Transverse colon (tissue), 4 donors: ENCODE measurements around the gene FRYL. TPM values are rescaled to one million over a fixed set of nuclear protein-coding genes. Genes with fewer than 3 reads are reported as not detected.

Experiments
- DNase-seq: peaks from one replicate; pipeline ENCODE4 v3.0.0-alpha.2; 2019
- H3K27ac ChIP-seq, 4 donors: fragments of 200-600 bp; sonication (generic); 2 replicates each; pipeline ENCODE4 v1.5.1; 2016 to 2018; ENCODE audit warnings: inconsistent platforms in 4 of 4
- H3K27me3 ChIP-seq: fragments of 200-600 bp; sonication (generic); 2 replicates; pipeline ENCODE4 v1.5.1; 2017; ENCODE audit warnings: inconsistent platforms
- H3K36me3 ChIP-seq, 4 donors: fragments of 200-600 bp; sonication (generic); 2 replicates each; pipeline ENCODE4 v1.5.1; 2017 to 2019; ENCODE audit warnings: inconsistent platforms in 4 of 4
- H3K4me1 ChIP-seq, 4 donors: fragments of 200-600 bp; sonication (generic); 2 replicates each; pipeline ENCODE4 v1.5.1; 2017 to 2020; ENCODE audit warnings: inconsistent platforms in 4 of 4
- H3K4me3 ChIP-seq, 4 donors: fragments of 200-600 bp; sonication (generic); 1 replicate in 1 of 4; 2 replicates in 3 of 4; pipeline versions ENCODE4 v1.5.1 to v1.6.1; 2017 to 2019; ENCODE audit warnings: inconsistent platforms in 4 of 4
- H3K9me3 ChIP-seq, 2 donors: fragments of 200-600 bp; sonication (generic); 2 replicates each; pipeline ENCODE4 v1.5.1; 2017 to 2019; ENCODE audit warnings: inconsistent platforms in 2 of 2
- EP300 ChIP-seq: sonication (generic); formaldehyde crosslinking; IDR thresholded peaks from one replicate; pipeline ENCODE4 v1.6.1; 2017; ENCODE audit warnings: antibody characterized with exemption, low read depth
- POLR2A ChIP-seq: fragments of 450-650 bp; IDR thresholded peaks from one replicate; pipeline ENCODE4 v1.6.1; 2016; ENCODE audit warnings: antibody characterized with exemption, mild to moderate bottlenecking, moderate library complexity
- POLR2AphosphoS5 ChIP-seq, 3 donors: sonication (generic); formaldehyde crosslinking; IDR thresholded peaks; one replicate each; pipeline ENCODE4 v1.6.1; 2016; ENCODE audit warnings: antibody characterized with exemption in 3 of 3
- WGBS, 2 donors: methylation state at CpG; one replicate each; pipeline ENCODE4 v1.1.5; 2018; ENCODE audit warnings: low coverage in 1 of 2; 5-methylcytosine and 5-hydroxymethylcytosine counted together
- in situ Hi-C, 4 donors: fragments of 200-750 bp; cut with MboI; loops; one replicate each; pipeline versions ENCODE4 v1.15.0 to v1.15.1; 2017; ENCODE audit warnings: low sequenced_read_pairs in 3 of 4, low pct_ligation_motif_present in 1 of 4, low pct_unique_long_range_greater_than_20kb in 1 of 4
- intact Hi-C: fragments of 100-400 bp; cut with DNase I; formaldehyde crosslinking; loops from one replicate; pipeline ENCODE4 v1.15.1; 2023; ENCODE audit warnings: low total_unique reads
- total RNA-seq, 4 donors: library from RNA; depleted of rRNA; stranded (reverse); fragments of >200 nt; gene quantifications; one replicate each; pipeline ENCODE4 v1.1.0, GENCODE V29; 2016
- TF ChIP-seq, protein P1 (sequence below), 5 experiments: fragments of 200-600 bp in 3 of 5; fragments of 450-650 bp in 2 of 5; sonication (generic) in 3 of 5; IDR thresholded peaks; 1 replicate in 2 of 5; 2 replicates in 3 of 5; pipeline ENCODE4 v1.5.1; 2016 to 2017; ENCODE audit warnings: antibody characterized with exemption in 5 of 5, inconsistent platforms in 3 of 5, mild to moderate bottlenecking in 2 of 5, moderate library complexity in 1 of 5

The FRYL gene
- total RNA-seq, 4 donors from 2014 or later = 477 to 645 (median 545) TPM

GRCh38 chr4:48710446-48711209 is 69.5 kb downstream of the FRYL start:
- intact Hi-C loops = no loop called here
- no peak overlapping the region for H3K27ac ChIP-seq
- no peak for DNase-seq
- H3K4me1 ChIP-seq = peaks cover 0 to 3% (median 0%) of the 10 kb centered on the region in 4 donors
- in situ Hi-C loops = no loop called here
- H3K27me3 ChIP-seq = no peaks in the 10 kb centered on the region
- no peak overlapping the region for H3K4me3 ChIP-seq
- peaks cover 0 to 20% (median 0%) of the 10 kb centered on the region in 4 donors for H3K36me3 ChIP-seq
- H3K9me3 ChIP-seq = no peaks in the 10 kb centered on the region
- TF ChIP-seq EP300 (no peak), POLR2A (no peak), POLR2AphosphoS5 (IDR thresholded peaks at IDR 0.05) (no peak)
- TF ChIP-seq, protein P1, sequence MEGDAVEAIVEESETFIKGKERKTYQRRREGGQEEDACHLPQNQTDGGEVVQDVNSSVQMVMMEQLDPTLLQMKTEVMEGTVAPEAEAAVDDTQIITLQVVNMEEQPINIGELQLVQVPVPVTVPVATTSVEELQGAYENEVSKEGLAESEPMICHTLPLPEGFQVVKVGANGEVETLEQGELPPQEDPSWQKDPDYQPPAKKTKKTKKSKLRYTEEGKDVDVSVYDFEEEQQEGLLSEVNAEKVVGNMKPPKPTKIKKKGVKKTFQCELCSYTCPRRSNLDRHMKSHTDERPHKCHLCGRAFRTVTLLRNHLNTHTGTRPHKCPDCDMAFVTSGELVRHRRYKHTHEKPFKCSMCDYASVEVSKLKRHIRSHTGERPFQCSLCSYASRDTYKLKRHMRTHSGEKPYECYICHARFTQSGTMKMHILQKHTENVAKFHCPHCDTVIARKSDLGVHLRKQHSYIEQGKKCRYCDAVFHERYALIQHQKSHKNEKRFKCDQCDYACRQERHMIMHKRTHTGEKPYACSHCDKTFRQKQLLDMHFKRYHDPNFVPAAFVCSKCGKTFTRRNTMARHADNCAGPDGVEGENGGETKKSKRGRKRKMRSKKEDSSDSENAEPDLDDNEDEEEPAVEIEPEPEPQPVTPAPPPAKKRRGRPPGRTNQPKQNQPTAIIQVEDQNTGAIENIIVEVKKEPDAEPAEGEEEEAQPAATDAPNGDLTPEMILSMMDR (IDR thresholded peaks at IDR 0.05) = no peak
- 90 to 94% methylated on average over 7 to 8 of the region's 8 CpGs for WGBS, 2 donors

DNA sequence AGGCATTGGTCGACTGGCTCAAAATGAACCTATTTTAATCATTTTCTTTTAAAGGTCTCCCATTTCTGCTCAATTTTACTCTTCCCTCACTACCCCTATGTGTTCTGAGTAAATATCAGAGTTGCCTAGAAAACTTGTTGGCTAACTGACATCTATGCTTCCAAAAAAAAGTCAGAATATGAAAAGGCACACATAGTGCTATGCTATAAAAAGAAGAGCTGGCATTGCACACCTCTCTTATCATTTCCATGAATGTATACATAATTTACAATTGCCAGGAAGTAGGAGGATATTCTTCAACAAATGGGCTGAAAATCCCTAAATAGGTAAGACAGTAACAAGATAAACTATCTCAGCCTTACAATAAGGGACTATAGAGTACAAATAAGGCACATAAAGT is 70.2 kb downstream of the FRYL start:
- in situ Hi-C loops = no loop called here
- no peaks in the 10 kb centered on the region for H3K27me3 ChIP-seq
- DNase-seq = no peak
- H3K9me3 ChIP-seq = no peaks in the 10 kb centered on the region
- H3K27ac ChIP-seq = no peak overlapping the region
- TF ChIP-seq POLR2A (no peak), EP300 (no peak), POLR2AphosphoS5 (IDR thresholded peaks at IDR 0.05) (no peak)
- TF ChIP-seq, protein P1 (IDR thresholded peaks at IDR 0.05) = no peak
- peaks cover 0 to 20% (median 0%) of the 10 kb centered on the region in 4 donors for H3K36me3 ChIP-seq
- 64 to 79% methylated on average over 1 of the region's 1 CpG for WGBS, 2 donors
- intact Hi-C loops = no loop called here
- peaks cover 0 to 4% (median 0%) of the 10 kb centered on the region in 4 donors for H3K4me1 ChIP-seq
- H3K4me3 ChIP-seq = no peak overlapping the region

GRCh38 chr4:48708610-48709009 is 71.5 kb downstream of the FRYL start:
- Histone ChIP-seq H3K4me1 (peaks cover 0 to 4% (median 0%) of the 10 kb centered on the region in 4 donors), H3K27me3 (no peaks in the 10 kb centered on the region), H3K9me3 (no peaks in the 10 kb centered on the region), H3K36me3 (peaks cover 0 to 20% (median 0%) of the 10 kb centered on the region in 4 donors), H3K4me3 (no peak overlapping the region), H3K27ac (no peak overlapping the region)
- WGBS, 2 donors = 96 to 100% methylated on average over 1 to 7 of the region's 7 CpGs
- DNase-seq = no peak
- no peak for TF ChIP-seq POLR2A
- TF ChIP-seq, protein P1 (IDR thresholded peaks at IDR 0.05) = no peak
- no peak for TF ChIP-seq POLR2AphosphoS5 (IDR thresholded peaks at IDR 0.05)
- no peak for TF ChIP-seq EP300
- intact Hi-C loops (no loop called here), in situ Hi-C loops (no loop called here)

DNA sequence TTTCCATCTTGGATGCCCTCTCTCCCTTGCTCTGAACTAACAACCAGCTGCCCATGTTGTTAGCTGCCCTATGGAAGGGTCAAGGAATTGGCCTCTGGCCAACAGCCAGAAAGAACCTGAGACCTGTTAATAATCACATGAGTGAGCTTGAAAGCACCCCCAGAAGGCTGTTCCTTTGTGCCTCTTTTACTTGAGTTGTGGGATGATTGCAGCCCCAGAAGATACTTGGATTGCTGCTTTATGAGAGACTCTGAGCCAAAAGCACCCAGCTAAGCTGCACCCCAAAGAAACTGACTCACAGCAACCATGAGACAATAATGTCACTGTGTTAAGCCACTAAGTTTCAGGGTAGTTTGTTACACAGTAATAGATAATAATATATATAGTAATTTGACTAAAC is 73.3 kb downstream of the FRYL start:
- DNase-seq = no peak
- TF ChIP-seq POLR2AphosphoS5 (IDR thresholded peaks at IDR 0.05) (no peak), POLR2A (no peak), EP300 (no peak)
- TF ChIP-seq, protein P1 (IDR thresholded peaks at IDR 0.05) = no peak

More for the DNA sequence above, 73.3 kb downstream of the FRYL start:
- no peaks in the 10 kb centered on the region for H3K27me3 ChIP-seq
- intact Hi-C loops (no loop called here), in situ Hi-C loops (no loop called here)
- H3K9me3 ChIP-seq = no peaks in the 10 kb centered on the region
- H3K4me1 ChIP-seq = peaks cover 0 to 4% (median 0%) of the 10 kb centered on the region in 4 donors
- H3K36me3 ChIP-seq = peaks cover 0 to 20% (median 0%) of the 10 kb centered on the region in 4 donors
- no peak overlapping the region for H3K4me3 ChIP-seq
- no peak overlapping the region for H3K27ac ChIP-seq
